GM23248 (cell line): ENCODE results near the gene HNRNPUL2. TPM values are rescaled to one million over a fixed set of nuclear protein-coding genes. Genes with fewer than 3 reads are reported as not detected.
A peak's percentile ranks its signal among the peaks of the same experiment; 100 is the strongest.

Source experiments
- DNase-seq: peaks from one replicate; pipeline ENCODE4 v3.0.0-alpha.2; 2015
- H2AFZ ChIP-seq: fragments of 200-600 bp; sonication (generic); 2 replicates; pipeline ENCODE4 v1.6.1; 2016; ENCODE audit warnings: antibody characterized with exemption
- H3F3A ChIP-seq: fragments of 200-600 bp; sonication (generic); 2 replicates; pipeline ENCODE4 v1.6.1; 2016; ENCODE audit warnings: mild to moderate bottlenecking, antibody characterized with exemption, mixed run types; ENCODE audit not compliant: insufficient read depth
- H3K27ac ChIP-seq: fragments of 200-600 bp; sonication (generic); 2 replicates; pipeline ENCODE4 v1.5.1; 2016; ENCODE audit warnings: mild to moderate bottlenecking
- H3K27me3 ChIP-seq: fragments of 200-600 bp; sonication (generic); replicated peaks from 2 replicates; pipeline ENCODE4 v1.6.1; 2016; ENCODE audit warnings: mild to moderate bottlenecking; ENCODE audit not compliant: insufficient read depth
- H3K36me3 ChIP-seq: fragments of 200-600 bp; sonication (generic); 2 replicates; pipeline ENCODE4 v1.6.1; 2016; ENCODE audit warnings: low read depth, mild to moderate bottlenecking
- H3K4me1 ChIP-seq: fragments of 200-600 bp; sonication (generic); 2 replicates; pipeline ENCODE4 v1.6.1; 2016; ENCODE audit warnings: mild to moderate bottlenecking; ENCODE audit not compliant: insufficient read depth
- H3K4me2 ChIP-seq: fragments of 200-600 bp; sonication (generic); one replicate; pipeline ENCODE4 v1.6.1; 2016; ENCODE audit warnings: mild to moderate bottlenecking; ENCODE audit not compliant: unreplicated experiment
- H3K4me3 ChIP-seq: fragments of 200-600 bp; sonication (generic); 2 replicates; pipeline ENCODE4 v1.5.1; 2016; ENCODE audit warnings: mild to moderate bottlenecking
- H3K79me2 ChIP-seq: fragments of 200-600 bp; sonication (generic); 2 replicates; pipeline ENCODE4 v1.6.1; 2016; ENCODE audit warnings: mild to moderate bottlenecking; ENCODE audit not compliant: insufficient read depth
- H3K9ac ChIP-seq: fragments of 200-600 bp; sonication (generic); 2 replicates; pipeline ENCODE4 v1.6.1; 2016; ENCODE audit warnings: mild to moderate bottlenecking
- H3K9me2 ChIP-seq: fragments of 200-600 bp; sonication (generic); 2 replicates; pipeline ENCODE4 v1.6.1; 2016; ENCODE audit warnings: mixed run types, mild to moderate bottlenecking, moderate library complexity; ENCODE audit not compliant: insufficient read depth
- H3K9me3 ChIP-seq: fragments of 200-600 bp; sonication (generic); one replicate; pipeline ENCODE4 v1.6.1; 2017; ENCODE audit warnings: low read depth
- H4K20me1 ChIP-seq: fragments of 200-600 bp; sonication (generic); 2 replicates; pipeline ENCODE4 v1.6.0; 2016; ENCODE audit not compliant: insufficient read depth
- EZH2 ChIP-seq: fragments of 200-600 bp; sonication (generic); IDR thresholded peaks from 2 replicates; pipeline ENCODE4 v1.6.1; 2018; ENCODE audit warnings: antibody characterized with exemption, mild to moderate bottlenecking; ENCODE audit not compliant: insufficient read depth, poor library complexity, severe bottlenecking
- EZH2phosphoT487 ChIP-seq: fragments of 200-600 bp; sonication (generic); IDR thresholded peaks from 2 replicates; pipeline ENCODE4 v1.6.1; 2018; ENCODE audit warnings: antibody characterized with exemption, moderate library complexity, mild to moderate bottlenecking, low read depth; ENCODE audit not compliant: insufficient read depth
- WGBS, 2 experiments: methylation state at CpG; one replicate each; pipeline ENCODE4 v1.1.6; 2015 to 2017; ENCODE audit warnings: low lambda C conversion rate in 2 of 2, low coverage in 1 of 2; ENCODE audit errors: missing lambda C conversion rate in 2 of 2; 5-methylcytosine and 5-hydroxymethylcytosine counted together
- in situ Hi-C: fragments of 300-500 bp; cut with MboI; formaldehyde crosslinking; loops from 2 replicates; pipeline ENCODE4 v1.15.0; 2020
- polyA plus RNA-seq: library from polyadenylated mRNA; unstranded; fragments of >200 nt; fragmentation: Nextera tagmentation; extraction: Ambion mirVana; gene quantifications from 2 replicates; pipeline ENCODE4 v1.2.1, GENCODE V29; 2016
- total RNA-seq: library from RNA; depleted of rRNA; stranded (reverse); fragments of >200 nt; shearing (Covaris generic); gene quantifications from 2 replicates; pipeline ENCODE4 v1.2.3, GENCODE V29; 2014

The HNRNPUL2 gene
- total and polyA plus RNA-seq, 2 experiments from 2014 or later = 3.1 to 5.0 TPM

GRCh38 chr11:62725646-62726045 is 1.6 kb downstream of the HNRNPUL2 start:
- no peak overlapping the region for H2AFZ ChIP-seq
- H4K20me1 ChIP-seq = peaks cover 13% of the 10 kb centered on the region; the same call in 1 of the 2 replicates
- H3K36me3 ChIP-seq = peaks cover 33% of the 10 kb centered on the region
- WGBS, 2 experiments = 0% methylated on average over 7 of the region's 7 CpGs
- TF ChIP-seq EZH2 (no peak), EZH2phosphoT487 (no peak)
- peak overlapping the region; percentile 95 for H3K27ac ChIP-seq
- DNase-seq = peak; percentile 38
- H3K79me2 ChIP-seq = peaks cover 83% of the 10 kb centered on the region
- H3K9me2 ChIP-seq = no peaks in the 10 kb centered on the region
- in situ Hi-C loops = no loop called here
- peak overlapping the region; percentile 88 for H3K4me3 ChIP-seq
- H3K4me2 ChIP-seq = peak overlapping the region; percentile 93
- H3F3A ChIP-seq = peaks cover 45% of the 10 kb centered on the region
- H3K4me1 ChIP-seq = peaks cover 20% of the 10 kb centered on the region
- H3K27me3 ChIP-seq = no peaks in the 10 kb centered on the region
- H3K9me3 ChIP-seq = no peaks in the 10 kb centered on the region
- H3K9ac ChIP-seq = peak overlapping the region; percentile 92

GRCh38 chr11:62724171-62724570 is 3.1 kb downstream of the HNRNPUL2 start:
- H3K9me2 ChIP-seq = no peaks in the 10 kb centered on the region
- WGBS, 2 experiments = 14 to 22% methylated on average over 8 of the region's 8 CpGs
- H3K4me3 ChIP-seq = peak overlapping the region; percentile 88

GRCh38 chr11:62721994-62722393 is 5.3 kb downstream of the HNRNPUL2 start:
- Histone ChIP-seq H3F3A (peaks cover 49% of the 10 kb centered on the region), H3K36me3 (peaks cover 65% of the 10 kb centered on the region), H3K9me2 (no peaks in the 10 kb centered on the region), H3K9me3 (no peaks in the 10 kb centered on the region), H3K79me2 (peaks cover 98% of the 10 kb centered on the region), H2AFZ (no peak overlapping the region), H4K20me1 (peaks cover 13% of the 10 kb centered on the region; the same call in 1 of the 2 replicates), H3K4me2 (no peak overlapping the region), H3K27me3 (no peaks in the 10 kb centered on the region), H3K4me3 (no peak overlapping the region), H3K27ac (no peak overlapping the region), H3K4me1 (peaks cover 19% of the 10 kb centered on the region; the same call in 1 of the 2 replicates), H3K9ac (peak overlapping the region; percentile 14; the same call in 1 of the 2 replicates)
- TF ChIP-seq EZH2phosphoT487 = no peak
- no peak for TF ChIP-seq EZH2
- WGBS, 2 experiments = 74 to 83% methylated on average over 7 of the region's 7 CpGs
- peak; percentile 36 for DNase-seq
- in situ Hi-C loops = no loop called here

More at GRCh38 chr11:62724171-62724570, 3.1 kb downstream of the HNRNPUL2 start:
- Histone ChIP-seq H3F3A (peaks cover 48% of the 10 kb centered on the region), H4K20me1 (peaks cover 13% of the 10 kb centered on the region; the same call in 1 of the 2 replicates), H3K4me2 (peak overlapping the region; percentile 93), H3K27me3 (no peaks in the 10 kb centered on the region), H3K27ac (no peak overlapping the region), H3K79me2 (peaks cover 83% of the 10 kb centered on the region), H3K9ac (peak overlapping the region; percentile 92), H3K9me3 (no peaks in the 10 kb centered on the region), H2AFZ (no peak overlapping the region), H3K4me1 (peaks cover 19% of the 10 kb centered on the region; the same call in 1 of the 2 replicates), H3K36me3 (peaks cover 43% of the 10 kb centered on the region)
- TF ChIP-seq EZH2 = no peak
- no peak for TF ChIP-seq EZH2phosphoT487
- DNase-seq = peak; percentile 29
- in situ Hi-C loops = no loop called here

GRCh38 chr11:62719302-62719978 is 7.8 kb downstream of the HNRNPUL2 start:
- H3K79me2 ChIP-seq = peaks cover 98% of the 10 kb centered on the region
- peak overlapping the region; percentile 42 for H3K27ac ChIP-seq
- 0 out of 2 replicates have a peak, but pooled peaks cover 3% of the 10 kb centered on the region for H4K20me1 ChIP-seq
- peak overlapping the region; percentile 5; the same call in 1 of the 2 replicates for H3K9ac ChIP-seq
- peaks cover 84% of the 10 kb centered on the region for H3K36me3 ChIP-seq
- TF ChIP-seq EZH2phosphoT487 (no peak), EZH2 (no peak)
- no peaks in the 10 kb centered on the region for H3K9me2 ChIP-seq
- peaks cover 19% of the 10 kb centered on the region; the same call in 1 of the 2 replicates for H3K4me1 ChIP-seq
- no peak overlapping the region for H2AFZ ChIP-seq
- no peak overlapping the region for H3K4me2 ChIP-seq
- H3F3A ChIP-seq = peaks cover 51% of the 10 kb centered on the region
- DNase-seq = peak; percentile 33
- in situ Hi-C loops = no loop called here
- H3K4me3 ChIP-seq = no peak overlapping the region
- no peaks in the 10 kb centered on the region for H3K27me3 ChIP-seq
- 69 to 73% methylated on average over 2 of the region's 2 CpGs for WGBS, 2 experiments
- H3K9me3 ChIP-seq = no peaks in the 10 kb centered on the region
